ENCODE results near the gene ALDH8A1.

Gene ALDH8A1

DNA sequence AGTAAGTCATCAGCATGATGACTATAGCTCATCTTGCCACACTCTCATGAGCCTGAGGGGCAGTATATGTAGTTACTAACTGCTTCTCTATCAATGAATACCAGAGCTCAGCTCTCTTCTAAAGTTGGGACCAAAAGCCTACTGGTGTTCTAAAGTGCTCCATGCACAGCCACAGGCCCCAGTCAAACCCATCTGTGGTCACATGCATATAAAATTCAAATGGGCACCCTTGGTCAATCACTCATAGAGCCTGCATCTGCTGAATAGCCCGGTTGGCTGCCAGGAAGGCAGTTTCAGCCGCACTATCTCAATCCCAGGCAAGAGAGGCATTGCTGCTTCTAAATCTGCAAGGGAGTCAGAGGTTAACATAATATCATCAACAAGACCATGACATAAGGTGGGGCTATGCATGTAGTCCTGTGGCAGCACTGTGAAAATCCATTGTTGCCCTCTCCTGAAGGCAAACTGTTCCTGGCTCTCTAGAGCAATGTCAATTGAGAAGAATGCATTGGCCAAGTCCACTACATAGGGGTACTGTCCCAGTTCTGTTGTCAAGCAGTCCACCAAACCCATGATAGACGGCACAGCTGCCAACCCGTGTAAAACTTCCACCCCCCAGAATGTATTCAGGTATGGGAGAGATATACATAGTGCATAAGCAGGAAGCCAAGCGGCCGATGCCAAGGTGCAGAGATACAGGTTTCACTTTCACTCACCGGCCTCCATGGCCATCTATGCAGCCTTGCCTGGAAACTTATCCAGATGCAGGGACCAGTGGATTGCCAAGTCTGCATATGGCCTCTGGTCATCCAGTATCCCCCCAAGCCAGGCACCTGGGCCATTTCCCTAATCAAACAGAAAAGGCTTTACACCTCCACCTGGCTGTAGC is 76.2 kb downstream of the ALDH8A1 start:
- DNase-seq (ENCODE audit: low spot score), result no peak

DNA sequence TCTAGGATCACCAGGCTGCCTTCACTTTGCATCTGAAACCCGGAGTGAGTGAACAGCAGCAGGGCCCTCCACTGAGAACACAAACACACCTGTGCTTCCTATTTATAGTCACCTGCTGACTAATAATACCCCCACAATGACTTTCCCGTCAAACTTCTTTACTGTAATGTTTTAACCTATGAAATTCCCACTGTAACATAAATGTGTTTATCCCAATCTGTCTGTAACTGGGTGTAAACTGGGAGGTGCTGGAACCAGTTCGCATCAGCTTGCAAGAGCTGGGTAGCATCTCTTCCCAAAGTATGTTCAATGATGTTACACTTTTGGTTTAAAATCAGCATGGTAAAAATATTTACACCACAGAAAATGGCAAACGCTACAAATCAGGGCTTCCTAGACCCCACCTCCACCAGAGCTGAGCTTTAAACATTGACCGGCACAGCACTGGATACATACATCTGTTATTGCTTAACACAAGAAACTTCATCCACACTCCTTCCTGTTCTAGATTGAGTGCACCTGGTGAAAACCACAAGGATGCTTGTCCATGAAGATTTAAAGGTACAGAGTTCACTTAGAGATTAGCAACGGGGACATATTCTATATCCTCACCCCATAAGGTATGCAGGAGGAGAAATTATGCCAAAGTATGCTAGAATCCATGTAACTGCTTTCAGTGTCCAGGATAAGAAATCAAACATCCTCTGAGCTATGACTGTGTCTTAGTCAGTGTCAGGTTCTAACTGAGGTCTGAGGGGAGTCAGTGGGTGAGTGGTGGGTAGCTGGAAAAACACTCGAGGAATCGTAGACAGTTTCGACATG is 79.0 kb downstream of the ALDH8A1 start:
- no peak for DNase-seq (ENCODE audit: low spot score)

DNA sequence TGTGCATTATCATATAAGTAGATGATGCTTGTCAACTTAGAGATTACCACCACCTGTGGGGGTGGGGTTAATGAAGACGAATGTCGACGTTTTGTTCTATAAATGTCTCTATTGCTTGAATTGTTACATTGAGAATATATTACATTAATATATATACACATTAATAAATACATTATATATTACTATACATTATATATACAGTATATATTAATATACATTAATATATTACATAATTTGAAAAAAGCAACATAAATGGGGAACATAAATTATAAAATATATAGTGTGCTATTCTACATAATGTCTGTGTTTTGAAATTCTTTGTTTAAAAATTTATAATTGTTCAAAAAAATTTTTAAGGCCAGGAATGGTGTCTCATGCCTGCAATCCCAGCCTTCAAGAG is 81.1 kb downstream of the ALDH8A1 start:
- DNase-seq (ENCODE audit: low spot score), result no peak

Measured in SK-N-DZ (cell line).